ENCODE measurements around the gene AEBP1.

AEBP1 gene

DNA sequence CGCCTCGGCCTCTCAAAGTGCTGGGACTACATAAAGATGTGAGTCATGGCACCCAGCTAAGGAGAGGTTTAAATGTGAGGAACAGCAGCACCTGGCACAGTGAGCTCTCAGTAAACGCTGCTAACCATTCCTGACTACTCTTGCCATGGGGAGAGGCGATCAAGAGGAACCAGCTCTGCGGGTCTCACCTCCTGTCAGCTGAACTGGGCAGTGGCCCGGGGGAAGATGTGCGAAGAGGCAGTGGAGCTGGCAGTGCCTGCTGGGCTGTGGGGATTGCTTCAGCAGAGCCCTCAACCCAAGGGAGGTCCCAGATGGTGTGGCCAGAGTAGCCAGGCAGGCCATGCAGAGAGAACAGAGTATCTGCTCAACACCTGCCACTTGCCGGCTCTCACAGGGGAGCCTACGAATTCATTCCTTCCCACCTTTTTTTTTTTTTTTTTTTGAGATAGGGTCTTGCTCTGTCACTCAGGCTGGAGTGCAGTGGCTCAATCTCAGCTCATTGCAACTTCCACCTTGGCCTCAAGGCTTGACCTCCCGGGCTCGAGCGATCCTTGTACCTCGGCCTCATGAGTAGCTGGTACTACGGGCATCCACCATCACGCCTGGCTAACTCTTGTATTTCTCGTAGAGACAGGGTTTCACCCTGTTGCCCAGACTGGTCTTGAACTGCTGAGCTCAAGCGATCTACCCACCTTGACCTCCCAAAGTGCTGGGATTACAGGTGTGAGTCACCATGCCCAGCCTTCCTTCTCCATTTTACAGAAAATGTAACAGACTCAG lies 28.7 kb upstream of the AEBP1 start:
- no peak overlapping the region for H3K4me3 ChIP-seq (replicated peaks in 1 of 2; ENCODE audit: low read depth in 2 of 2, low read length in 2 of 2)
- no peak for DNase-seq (ENCODE audit: low read depth in 2 of 2)
- TF ChIP-seq, protein P1, sequence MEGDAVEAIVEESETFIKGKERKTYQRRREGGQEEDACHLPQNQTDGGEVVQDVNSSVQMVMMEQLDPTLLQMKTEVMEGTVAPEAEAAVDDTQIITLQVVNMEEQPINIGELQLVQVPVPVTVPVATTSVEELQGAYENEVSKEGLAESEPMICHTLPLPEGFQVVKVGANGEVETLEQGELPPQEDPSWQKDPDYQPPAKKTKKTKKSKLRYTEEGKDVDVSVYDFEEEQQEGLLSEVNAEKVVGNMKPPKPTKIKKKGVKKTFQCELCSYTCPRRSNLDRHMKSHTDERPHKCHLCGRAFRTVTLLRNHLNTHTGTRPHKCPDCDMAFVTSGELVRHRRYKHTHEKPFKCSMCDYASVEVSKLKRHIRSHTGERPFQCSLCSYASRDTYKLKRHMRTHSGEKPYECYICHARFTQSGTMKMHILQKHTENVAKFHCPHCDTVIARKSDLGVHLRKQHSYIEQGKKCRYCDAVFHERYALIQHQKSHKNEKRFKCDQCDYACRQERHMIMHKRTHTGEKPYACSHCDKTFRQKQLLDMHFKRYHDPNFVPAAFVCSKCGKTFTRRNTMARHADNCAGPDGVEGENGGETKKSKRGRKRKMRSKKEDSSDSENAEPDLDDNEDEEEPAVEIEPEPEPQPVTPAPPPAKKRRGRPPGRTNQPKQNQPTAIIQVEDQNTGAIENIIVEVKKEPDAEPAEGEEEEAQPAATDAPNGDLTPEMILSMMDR (IDR thresholded peaks at IDR 0.05; ENCODE audit: low read depth, low read length): no peak

DNA sequence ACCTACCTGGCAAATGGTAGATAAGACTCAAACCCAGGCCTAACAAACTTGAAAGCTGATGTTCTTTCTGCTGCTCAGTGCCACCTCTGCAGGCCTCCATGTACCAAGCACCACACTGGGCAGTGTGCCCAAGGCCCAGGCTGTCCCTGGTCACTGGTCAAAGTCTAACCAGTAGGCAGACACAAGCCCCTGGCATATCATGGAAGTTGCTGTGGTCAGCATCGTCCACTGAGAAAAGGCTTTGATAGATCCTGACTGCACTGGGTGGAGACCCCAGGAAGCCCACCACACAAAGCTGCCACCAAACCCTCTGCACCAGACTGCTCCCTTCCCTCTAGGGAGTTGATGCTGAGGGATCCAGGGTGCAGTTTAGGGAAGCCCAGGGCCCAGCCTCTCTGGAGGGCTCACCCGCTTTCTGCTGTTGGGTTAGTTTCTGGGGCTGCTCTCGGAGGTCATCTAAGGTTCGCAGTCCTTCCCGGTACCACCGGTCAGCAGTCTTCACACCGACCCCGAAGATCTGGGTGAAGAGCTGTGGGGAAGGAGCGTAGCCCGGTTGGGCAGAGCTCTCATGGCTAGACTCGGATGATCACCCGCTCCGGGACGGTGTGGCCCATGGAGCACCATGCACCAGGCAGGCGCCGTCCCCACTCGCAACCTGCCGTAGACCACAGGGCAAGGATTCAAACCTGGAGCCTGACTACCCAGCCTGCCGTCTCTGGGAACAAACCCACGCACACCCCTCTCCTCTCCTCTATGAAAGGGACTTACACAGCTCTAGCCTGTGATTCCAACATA lies 27.8 kb upstream of the AEBP1 start:
- DNase-seq (ENCODE audit: low read depth in 2 of 2): no peak
- TF ChIP-seq, protein P1 (IDR thresholded peaks at IDR 0.05; ENCODE audit: low read depth, low read length): no peak
- H3K4me3 ChIP-seq (replicated peaks in 1 of 2; ENCODE audit: low read depth in 2 of 2, low read length in 2 of 2): no peak overlapping the region

DNA sequence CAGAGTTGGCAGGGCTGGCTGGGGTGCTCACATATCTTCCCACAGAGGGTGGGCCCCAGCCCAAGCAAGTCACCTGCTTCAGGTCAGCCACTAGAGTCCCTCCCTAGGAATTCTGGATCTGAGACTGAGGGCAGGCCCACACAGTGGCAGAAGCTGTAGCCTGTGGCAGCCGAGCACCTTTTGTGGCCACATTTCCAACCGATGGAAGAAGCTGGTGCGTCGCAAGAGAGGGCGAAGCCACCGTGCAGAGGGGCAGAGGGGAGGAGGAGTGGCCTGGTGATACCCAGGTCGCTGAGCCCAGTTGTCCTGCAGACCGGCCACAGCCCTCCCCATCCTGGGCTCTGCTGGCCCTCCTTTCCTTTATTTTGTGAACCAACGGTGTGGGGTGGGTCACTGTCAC lies 27.1 kb upstream of the AEBP1 start:
- TF ChIP-seq, protein P1 (IDR thresholded peaks at IDR 0.05; ENCODE audit: low read depth, low read length): no peak
- no peak overlapping the region for H3K4me3 ChIP-seq (replicated peaks in 1 of 2; ENCODE audit: low read depth in 2 of 2, low read length in 2 of 2)
- DNase-seq (ENCODE audit: low read depth in 2 of 2): no peak

DNA sequence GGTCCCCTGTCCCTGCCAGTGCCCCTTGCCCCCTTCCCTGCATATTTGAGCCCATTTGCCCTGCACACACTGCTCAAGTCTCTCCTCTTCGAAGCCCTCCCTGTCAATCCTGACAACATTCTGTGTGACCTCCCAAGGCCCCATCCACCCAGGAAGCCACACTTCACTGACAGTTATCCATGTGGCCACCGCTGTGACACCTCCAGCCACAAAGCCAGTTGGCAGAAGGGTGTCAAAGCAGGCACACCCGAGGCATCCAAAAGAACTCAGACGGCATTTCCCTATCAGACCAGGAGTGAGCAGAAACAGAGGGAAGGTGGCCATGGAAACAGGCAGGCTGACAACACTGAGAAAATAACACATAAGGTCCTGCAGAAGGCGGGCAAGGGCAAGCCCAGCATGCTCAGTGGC lies 26.5 kb upstream of the AEBP1 start:
- TF ChIP-seq, protein P1 (IDR thresholded peaks at IDR 0.05; ENCODE audit: low read depth, low read length): no peak
- no peak for DNase-seq (ENCODE audit: low read depth in 2 of 2)
- H3K4me3 ChIP-seq (replicated peaks in 1 of 2; ENCODE audit: low read depth in 2 of 2, low read length in 2 of 2): no peak overlapping the region

DNA sequence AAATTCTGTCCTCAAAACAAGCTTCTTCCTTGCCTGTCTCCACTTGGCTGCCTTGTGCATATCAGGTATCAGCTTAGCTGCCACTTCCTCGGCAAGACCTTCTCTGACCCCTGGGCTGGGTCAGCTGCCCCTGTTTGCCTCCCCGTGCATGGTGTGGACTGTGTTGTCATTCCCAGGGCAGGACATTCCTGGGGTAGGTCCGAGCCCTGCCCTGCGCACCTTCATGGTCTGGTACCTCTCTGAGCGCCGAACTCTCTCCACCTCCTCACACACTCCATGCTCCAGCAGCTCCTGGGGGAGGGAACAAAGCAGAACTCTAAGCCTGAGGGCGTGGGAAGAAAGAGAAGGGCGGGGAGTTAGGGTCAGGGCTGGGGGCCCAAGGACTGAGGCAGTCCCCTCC lies 25.6 kb upstream of the AEBP1 start:
- H3K4me3 ChIP-seq (replicated peaks in 1 of 2; ENCODE audit: low read depth in 2 of 2, low read length in 2 of 2): no peak overlapping the region
- no peak for DNase-seq (ENCODE audit: low read depth in 2 of 2)
- TF ChIP-seq, protein P1 (IDR thresholded peaks at IDR 0.05; ENCODE audit: low read depth, low read length): no peak

DNA sequence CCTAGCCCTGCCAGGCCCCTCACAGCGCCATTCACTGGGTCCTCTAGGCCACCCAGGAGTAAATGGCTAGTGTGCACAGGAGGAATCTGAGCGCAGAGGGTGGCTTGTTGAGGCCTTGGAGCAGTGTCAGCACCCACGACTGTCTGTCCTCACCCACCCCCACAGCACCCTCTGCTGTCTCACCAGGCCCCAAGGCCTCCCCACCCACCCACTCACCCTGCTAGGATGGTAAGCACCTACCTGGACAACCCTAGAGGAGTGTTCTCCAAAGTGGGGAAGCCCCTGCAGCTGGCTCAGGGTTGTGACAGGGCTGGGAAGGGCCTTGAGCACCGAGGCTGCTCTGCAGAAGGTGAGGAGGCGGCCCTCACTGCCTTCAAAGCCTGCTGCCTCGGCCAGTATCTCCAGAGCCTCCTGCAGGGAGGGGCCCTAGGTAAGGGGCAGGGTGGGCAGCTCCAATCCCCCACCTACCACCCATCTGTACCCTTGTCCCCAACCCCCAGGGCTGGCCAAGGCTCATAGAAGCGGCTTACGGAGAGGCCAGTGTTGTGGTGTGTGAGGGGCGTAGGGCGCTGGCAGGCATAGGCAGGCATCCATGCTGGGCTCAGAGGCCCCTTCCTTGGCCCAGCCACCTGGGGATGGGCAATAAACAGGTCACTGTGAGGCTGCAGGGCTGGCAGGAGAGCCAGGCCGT lies 24.7 kb upstream of the AEBP1 start:
- no peak overlapping the region for H3K4me3 ChIP-seq (replicated peaks in 1 of 2; ENCODE audit: low read depth in 2 of 2, low read length in 2 of 2)
- DNase-seq (ENCODE audit: low read depth in 2 of 2): no peak
- TF ChIP-seq, protein P1 (IDR thresholded peaks at IDR 0.05; ENCODE audit: low read depth, low read length): no peak

Measured in cardiac fibroblast (primary cell).